HEK293T (cell line): ENCODE measurements around the gene PPY.

Experiments
- CTCF ChIA-PET: fragments of 350-600 bp; formaldehyde crosslinking; extraction: SDS; loops from one replicate; lab custom pipeline; 2021; ENCODE audit warnings: antibody characterized with exemption, inconsistent platforms; lab: Yijun Ruan, JAX
- POLR2A ChIA-PET: fragments of 350-600 bp; formaldehyde crosslinking; extraction: SDS; loops from one replicate; lab custom pipeline; 2020; ENCODE audit warnings: antibody characterized with exemption, inconsistent platforms; lab: Yijun Ruan, JAX
- DNase-seq: peaks from one replicate; pipeline ENCODE4 v3.0.0; 2012; ENCODE audit warnings: mixed read lengths; ENCODE audit errors: extremely low spot score
- ARNT ChIP-seq: fragments of 450-650 bp; IDR thresholded peaks from 2 replicates; pipeline ENCODE4 v1.6.1; 2017; ENCODE audit warnings: mild to moderate bottlenecking
- BHLHE40 ChIP-seq: fragments of 450-650 bp; IDR thresholded peaks from 2 replicates; pipeline ENCODE4 v1.6.1; 2016; ENCODE audit warnings: mild to moderate bottlenecking, moderate library complexity, borderline replicate concordance
- CTBP1 ChIP-seq: fragments of 450-650 bp; IDR thresholded peaks from 2 replicates; pipeline ENCODE4 v1.6.1; 2016; ENCODE audit warnings: borderline replicate concordance
- ELF4 ChIP-seq: fragments of 450-650 bp; IDR thresholded peaks from 2 replicates; pipeline ENCODE4 v1.6.1; 2017; ENCODE audit warnings: antibody characterized with exemption
- FOXA1 ChIP-seq: fragments of 450-650 bp; IDR thresholded peaks from 2 replicates; pipeline ENCODE4 v1.6.1; 2016; ENCODE audit warnings: mild to moderate bottlenecking
- FOXK2 ChIP-seq: fragments of 450-650 bp; IDR thresholded peaks from 2 replicates; pipeline ENCODE4 v1.6.1; 2016; ENCODE audit warnings: mild to moderate bottlenecking
- FOXM1 ChIP-seq: fragments of 450-650 bp; IDR thresholded peaks from 2 replicates; pipeline ENCODE4 v1.6.1; 2017; ENCODE audit warnings: mild to moderate bottlenecking, borderline replicate concordance
- HDGF ChIP-seq: fragments of 450-650 bp; IDR thresholded peaks from 2 replicates; pipeline ENCODE4 v1.6.1; 2017; ENCODE audit warnings: antibody characterized with exemption, borderline replicate concordance
- L3MBTL2 ChIP-seq: fragments of 450-650 bp; conservative IDR thresholded peaks from 2 replicates; pipeline ENCODE4 v1.6.1; 2016; ENCODE audit warnings: mild to moderate bottlenecking
- LEF1 ChIP-seq: fragments of 450-650 bp; IDR thresholded peaks from 2 replicates; pipeline ENCODE4 v1.6.1; 2017; ENCODE audit warnings: mild to moderate bottlenecking, borderline replicate concordance
- NFRKB ChIP-seq: fragments of 450-650 bp; IDR thresholded peaks from 2 replicates; pipeline ENCODE4 v1.6.1; 2016; ENCODE audit warnings: mild to moderate bottlenecking, moderate library complexity
- SP1 ChIP-seq: fragments of 450-650 bp; IDR thresholded peaks from 2 replicates; pipeline ENCODE4 v1.6.1; 2017
- SUZ12 ChIP-seq: fragments of 450-650 bp; IDR thresholded peaks from 2 replicates; pipeline ENCODE4 v1.6.1; 2016; ENCODE audit warnings: mild to moderate bottlenecking
- TARDBP ChIP-seq: fragments of 450-650 bp; IDR thresholded peaks from 2 replicates; pipeline ENCODE4 v1.6.1; 2016
- ZNF384 ChIP-seq: fragments of 450-650 bp; IDR thresholded peaks from 2 replicates; pipeline ENCODE4 v1.6.1; 2016
- TF ChIP-seq, protein P1 (sequence below): fragments of 450-650 bp; IDR thresholded peaks from 2 replicates; pipeline ENCODE4 v1.6.1; 2016

The PPY gene, protein sequence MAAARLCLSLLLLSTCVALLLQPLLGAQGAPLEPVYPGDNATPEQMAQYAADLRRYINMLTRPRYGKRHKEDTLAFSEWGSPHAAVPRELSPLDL

GRCh38 chr17:43942051-43942685 is at the start of gene PPY:
Gene PPY (minus strand): TSS chr17:43942476. CDS start chr17:43941654, 822 bp downstream.
- POLR2A ChIA-PET, result interaction anchor here (1.2 kb wide), 1 partner anchor 41 kb away, joined by 3 read pairs; no protein-coding TSS in a partner anchor
- CTCF ChIA-PET, result interaction anchor here (2.2 to 3.1 kb wide), 3 partner anchors 28 to 52 kb away, joined by 9 to 58 read pairs (median 20); no protein-coding TSS in a partner anchor
- TF ChIP-seq HDGF, result no peak
- no peak for TF ChIP-seq SUZ12
- TF ChIP-seq TARDBP, result no peak
- no peak for TF ChIP-seq SP1
- no peak for TF ChIP-seq NFRKB
- no peak for TF ChIP-seq FOXA1
- TF ChIP-seq LEF1, result no peak
- no peak for TF ChIP-seq L3MBTL2
- DNase-seq, result no peak

GRCh38 chr17:43988301-43988700 is 46.0 kb upstream of the PPY start:
- POLR2A ChIA-PET, result no interaction called here
- no peak for DNase-seq
- TF ChIP-seq SUZ12, result no peak
- TF ChIP-seq NFRKB, result no peak
- TF ChIP-seq BHLHE40, result no peak
- no peak for TF ChIP-seq TARDBP
- TF ChIP-seq, protein P1, sequence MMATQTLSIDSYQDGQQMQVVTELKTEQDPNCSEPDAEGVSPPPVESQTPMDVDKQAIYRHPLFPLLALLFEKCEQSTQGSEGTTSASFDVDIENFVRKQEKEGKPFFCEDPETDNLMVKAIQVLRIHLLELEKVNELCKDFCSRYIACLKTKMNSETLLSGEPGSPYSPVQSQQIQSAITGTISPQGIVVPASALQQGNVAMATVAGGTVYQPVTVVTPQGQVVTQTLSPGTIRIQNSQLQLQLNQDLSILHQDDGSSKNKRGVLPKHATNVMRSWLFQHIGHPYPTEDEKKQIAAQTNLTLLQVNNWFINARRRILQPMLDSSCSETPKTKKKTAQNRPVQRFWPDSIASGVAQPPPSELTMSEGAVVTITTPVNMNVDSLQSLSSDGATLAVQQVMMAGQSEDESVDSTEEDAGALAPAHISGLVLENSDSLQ, result no peak
- TF ChIP-seq HDGF, result no peak
- no peak for TF ChIP-seq ARNT
- CTCF ChIA-PET, result interaction anchor here (0.6 to 1.8 kb wide), 4 partner anchors 19 to 147 kb away, joined by 4 to 7 read pairs (median 4); no protein-coding TSS in a partner anchor

- TF ChIP-seq ZNF384, result no peak
- no peak for TF ChIP-seq ARNT
- no peak for TF ChIP-seq HDGF
- TF ChIP-seq TARDBP, result no peak
- TF ChIP-seq BHLHE40, result no peak
- no peak for TF ChIP-seq L3MBTL2
- no peak for TF ChIP-seq FOXA1
- TF ChIP-seq, protein P1, result no peak
- TF ChIP-seq SUZ12, result no peak
- ChIA-PET POLR2A (interaction anchor here (0.5 to 0.9 kb wide), 2 partner anchors 27 to 35 kb away, joined by 3 read pairs; partner anchors contain the start of gene TMEM101), CTCF (interaction anchor here (0.9 to 1.8 kb wide), 4 partner anchors 20 to 146 kb away, joined by 3 to 7 read pairs (median 4); no protein-coding TSS in a partner anchor)
- no peak for DNase-seq
Measured at GRCh38 chr17:43987131-43988021, 45.1 kb upstream of the PPY start.

DNA sequence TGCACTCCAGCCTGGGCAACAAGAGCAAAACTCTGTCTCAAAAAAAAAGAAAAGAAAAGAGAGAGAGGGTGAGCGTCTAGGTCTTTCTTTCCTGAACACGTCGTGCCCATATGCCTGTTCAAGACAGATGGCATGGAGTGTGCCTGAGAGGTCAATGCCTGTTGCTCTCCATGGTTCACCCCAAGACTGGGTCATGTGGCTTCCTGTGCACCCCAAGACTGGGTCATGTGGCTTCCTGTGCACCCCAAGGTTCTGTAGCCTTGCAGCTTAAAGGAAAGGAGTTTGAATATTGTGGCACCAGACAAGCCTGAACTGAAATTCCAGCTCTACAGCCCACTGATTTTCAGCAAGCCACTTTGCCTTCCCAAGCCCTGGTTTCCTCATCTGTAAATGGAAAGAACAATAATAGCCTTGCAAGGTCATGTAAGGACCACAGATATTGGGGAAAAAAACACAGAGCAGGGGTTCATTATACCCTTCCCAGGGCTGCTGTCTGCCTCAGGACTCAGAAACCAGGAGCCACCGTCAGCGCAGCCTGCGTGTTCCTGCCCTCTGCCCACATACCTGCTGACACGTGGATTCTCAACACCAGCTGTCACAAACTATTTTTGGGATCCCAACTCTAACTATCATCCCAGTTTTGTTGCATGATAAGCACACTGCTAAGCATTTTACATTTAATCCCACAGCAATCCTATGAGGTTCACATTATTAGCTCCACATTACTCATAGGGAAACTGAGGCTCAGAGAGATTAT is 44.1 kb upstream of the PPY start:
- TF ChIP-seq CTBP1, result no peak
- TF ChIP-seq ELF4, result no peak
- no peak for TF ChIP-seq NFRKB
- no peak for TF ChIP-seq L3MBTL2
- no peak for TF ChIP-seq HDGF
- no peak for TF ChIP-seq LEF1
- TF ChIP-seq FOXK2, result no peak
- CTCF ChIA-PET, result interaction anchor here (0.9 kb wide), 1 partner anchor 43 kb away, joined by 3 read pairs; no protein-coding TSS in a partner anchor
- POLR2A ChIA-PET, result interaction anchor here (0.9 kb wide), 1 partner anchor 28 kb away, joined by 3 read pairs; the partner anchor contains the start of gene TMEM101

DNA sequence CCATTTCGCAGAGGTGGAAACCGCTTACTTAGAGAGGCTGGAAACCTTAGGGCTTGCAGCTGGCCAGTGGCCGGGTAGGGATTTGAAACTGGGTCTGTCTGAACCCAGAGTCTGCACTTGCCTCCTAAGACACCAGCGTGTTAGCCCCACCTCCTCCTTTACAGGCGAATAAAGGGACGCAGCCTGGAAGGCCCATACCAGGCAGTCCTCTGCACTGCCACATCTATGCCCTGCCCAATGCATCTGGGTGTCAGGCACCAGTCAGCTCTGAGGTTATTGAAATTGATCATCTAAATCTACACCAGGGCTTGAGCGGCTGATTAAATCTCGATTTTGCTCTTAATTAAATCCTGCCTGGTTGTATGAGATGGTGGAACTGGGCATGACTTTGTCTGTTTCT is 42.2 kb upstream of the PPY start:
- TF ChIP-seq BHLHE40, result no peak
- TF ChIP-seq, protein P1, result no peak
- TF ChIP-seq CTBP1, result no peak
- no peak for TF ChIP-seq L3MBTL2
- TF ChIP-seq TARDBP, result no peak
- TF ChIP-seq ELF4, result no peak
- TF ChIP-seq ARNT, result no peak
- TF ChIP-seq NFRKB, result no peak
- TF ChIP-seq SUZ12, result no peak
- no peak for TF ChIP-seq LEF1
- TF ChIP-seq HDGF, result no peak
- TF ChIP-seq SP1, result no peak
- no peak for TF ChIP-seq FOXA1
- no peak for TF ChIP-seq FOXK2
- TF ChIP-seq FOXM1, result no peak
- TF ChIP-seq ZNF384, result no peak
- ChIA-PET POLR2A (interaction anchor here (0.8 to 1.5 kb wide), 4 partner anchors 30 to 59 kb away, joined by 3 to 6 read pairs (median 4); partner anchors contain the start of gene PYY), CTCF (interaction anchor here (1.0 to 3.4 kb wide), 2 partner anchors 13 to 41 kb away, joined by 3 to 20 read pairs; no protein-coding TSS in a partner anchor)
- DNase-seq, result no peak

More for the DNA sequence above, 44.1 kb upstream of the PPY start:
- DNase-seq, result no peak
